AML-193 (cell line): ENCODE data around the gene MEOX1.
"Not testable (repeated sequence)": the region's sequence is repeated elsewhere in the genome, so short reads cannot be mapped to it uniquely, and the experiment has no call there.

Experiments used
- DNase-seq, 2 experiments: peaks; one replicate each; lab custom pipeline; 2025; lab: John Stamatoyannopoulos, UW

MEOX1 gene

GRCh38 chr17:43661699-43662412 is at the start of gene MEOX1:
Gene MEOX1, minus strand, starts transcription at chr17:43661922. Its CDS starts 388 bp downstream, at chr17:43661534.
- DNase-seq: no peak

DNA sequence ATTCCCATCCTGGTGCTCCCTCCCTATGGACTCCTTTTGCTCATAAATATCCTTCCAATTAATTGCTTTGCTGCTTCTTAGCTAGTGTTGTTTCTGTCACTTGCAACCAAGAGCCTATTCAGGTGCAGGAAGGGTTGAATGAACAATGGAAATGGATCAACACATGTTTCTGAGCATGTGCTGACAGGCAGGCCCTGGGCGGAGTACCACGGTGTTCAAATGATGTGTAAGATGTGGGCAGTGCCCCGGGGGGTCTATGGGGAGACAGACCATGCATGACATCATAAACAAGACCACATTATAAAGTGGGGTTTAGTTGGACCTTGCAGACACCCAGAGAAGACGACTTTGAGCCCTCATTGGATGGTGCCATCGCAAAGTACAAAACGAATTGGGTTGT is 48.4 kb upstream of the MEOX1 start:
- DNase-seq: no peak

DNA sequence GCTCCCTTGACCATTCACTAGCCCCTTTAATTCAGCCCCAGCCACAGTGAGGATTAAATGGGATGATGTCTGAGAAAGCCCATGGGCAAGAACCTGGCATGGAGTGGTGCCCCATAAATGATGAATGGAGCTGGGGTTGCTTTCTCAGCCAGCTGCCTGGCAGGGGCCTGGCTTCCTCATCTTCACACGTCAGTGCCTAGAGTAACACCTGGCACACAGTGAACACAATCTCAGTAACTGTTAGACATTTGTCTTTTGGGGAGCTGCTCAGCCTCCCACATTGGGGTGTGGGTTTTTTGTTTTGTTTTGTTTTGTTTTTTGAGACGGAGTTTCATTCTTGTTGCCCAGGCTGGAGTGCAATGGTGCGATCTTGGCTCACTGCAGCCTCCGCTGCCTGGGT is 47.5 kb upstream of the MEOX1 start:
- DNase-seq: no peak

DNA sequence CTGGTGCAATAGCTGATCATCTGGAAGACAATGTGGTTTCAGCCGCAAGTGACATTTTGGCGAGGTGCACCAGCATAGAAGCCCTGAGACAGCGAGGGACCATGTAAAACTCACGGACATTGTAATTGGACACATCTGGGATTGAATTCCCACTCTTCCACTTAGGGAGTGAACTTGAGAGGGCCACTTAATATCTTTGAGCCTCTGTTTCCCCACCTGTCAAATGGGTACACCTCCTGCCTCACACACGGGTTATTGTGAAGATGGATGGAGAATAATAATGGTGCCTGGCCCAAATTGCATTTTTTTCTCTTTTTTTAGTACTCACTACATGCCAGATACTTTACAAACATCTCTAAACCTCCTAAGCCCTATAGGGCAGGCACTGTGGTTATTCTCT is 45.5 kb upstream of the MEOX1 start:
- no peak for DNase-seq

DNA sequence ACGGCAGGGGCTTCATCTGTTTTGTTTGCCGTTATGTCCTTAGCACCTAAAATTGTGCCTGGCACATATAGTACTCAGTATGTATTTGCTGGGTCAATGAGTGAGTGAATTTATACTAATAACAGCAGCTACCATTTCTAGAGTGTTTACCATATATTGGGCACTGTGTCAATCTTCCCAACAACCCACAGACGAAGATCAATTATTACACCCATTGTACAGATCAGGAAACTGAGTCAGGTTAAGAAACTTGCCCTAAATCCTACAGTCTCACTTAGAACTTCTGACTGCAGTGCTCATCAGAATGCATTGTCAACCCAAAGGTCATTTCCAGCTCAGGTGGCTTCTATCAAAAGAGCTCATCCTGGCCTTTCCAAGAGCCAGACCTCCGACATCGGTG is 44.5 kb upstream of the MEOX1 start:
- DNase-seq: no peak

- no peak for DNase-seq
These were observed 41.9 kb upstream of the MEOX1 start for GRCh38 chr17:43703630-43704029.

GRCh38 chr17:43702637-43703036 is 40.9 kb upstream of the MEOX1 start:
- DNase-seq: no peak

- DNase-seq: peak; percentile 41 to 47
These were observed 39.6 kb upstream of the MEOX1 start for GRCh38 chr17:43701318-43701743.

DNA sequence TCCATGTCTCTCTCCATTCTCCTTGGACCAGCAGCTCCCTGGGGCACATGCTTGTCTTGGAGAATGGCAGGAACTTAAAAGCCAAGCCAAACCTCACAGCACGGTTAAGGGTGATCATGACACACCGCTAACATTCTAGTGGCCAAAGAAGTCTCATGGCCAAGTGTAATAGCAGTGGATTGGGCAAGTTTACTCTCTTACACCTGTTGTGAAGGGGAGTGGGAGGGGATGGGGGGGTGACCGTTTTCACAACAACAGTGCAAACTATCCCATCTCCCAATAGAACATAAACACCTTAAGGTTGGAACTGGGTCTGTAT is 37.7 kb upstream of the MEOX1 start:
- no peak for DNase-seq

DNA sequence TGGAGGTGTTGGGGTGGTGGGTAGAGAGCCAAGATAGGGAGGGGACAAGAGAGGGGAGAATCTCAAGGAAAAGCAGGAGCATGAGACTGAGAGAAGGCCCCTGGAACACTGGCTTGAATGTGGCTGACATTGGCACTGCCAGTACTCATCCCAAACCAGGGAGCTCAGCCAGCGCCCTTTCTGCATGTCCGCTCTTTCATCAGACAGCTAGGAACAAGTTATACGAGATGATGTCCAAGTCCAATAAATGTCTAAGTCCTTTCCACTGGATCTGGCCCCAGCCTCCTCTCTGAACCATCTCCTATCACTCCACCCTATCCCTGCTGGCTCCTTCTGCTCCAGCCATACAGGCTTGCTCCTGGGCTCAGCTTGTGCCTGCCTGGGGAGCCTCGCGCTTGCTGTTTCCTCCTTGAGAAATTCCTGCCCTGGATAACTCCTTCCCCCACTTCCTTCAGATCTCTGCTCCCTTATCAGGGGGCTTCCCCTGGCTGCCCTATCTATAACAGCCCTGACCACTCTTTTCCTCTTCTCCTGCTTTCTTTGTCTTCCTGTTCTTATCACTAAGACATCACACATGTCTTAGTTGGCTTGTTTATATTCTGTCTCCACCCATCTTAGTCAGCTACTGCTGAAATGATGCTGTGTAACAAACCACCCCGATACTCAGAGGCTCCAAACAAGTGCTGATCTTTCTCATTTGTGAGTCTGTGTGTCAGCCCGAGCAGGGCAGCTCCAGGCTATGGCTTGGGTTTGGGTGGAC is 37.1 kb upstream of the MEOX1 start:
- no peak for DNase-seq

DNA sequence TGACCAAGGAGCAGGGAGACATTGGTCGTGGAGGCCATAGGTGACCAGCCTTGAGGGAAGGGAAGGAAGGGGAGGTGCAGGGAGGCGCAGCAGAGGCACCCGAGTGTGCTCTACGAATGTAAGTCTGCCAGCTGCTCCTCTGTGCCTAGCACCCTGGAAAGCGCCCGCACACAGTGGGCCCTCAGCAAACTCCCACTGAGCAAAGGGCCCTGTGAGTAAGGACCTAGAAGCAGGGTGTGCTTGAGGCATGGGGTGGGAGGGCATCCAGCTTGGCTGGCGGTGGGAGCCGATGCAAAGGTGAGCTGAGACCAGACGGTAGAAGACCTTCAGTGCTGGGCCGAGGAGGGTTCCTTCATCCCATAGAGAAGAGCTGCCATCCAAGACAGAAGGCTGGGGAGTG is 36.2 kb upstream of the MEOX1 start:
- no peak for DNase-seq

DNA sequence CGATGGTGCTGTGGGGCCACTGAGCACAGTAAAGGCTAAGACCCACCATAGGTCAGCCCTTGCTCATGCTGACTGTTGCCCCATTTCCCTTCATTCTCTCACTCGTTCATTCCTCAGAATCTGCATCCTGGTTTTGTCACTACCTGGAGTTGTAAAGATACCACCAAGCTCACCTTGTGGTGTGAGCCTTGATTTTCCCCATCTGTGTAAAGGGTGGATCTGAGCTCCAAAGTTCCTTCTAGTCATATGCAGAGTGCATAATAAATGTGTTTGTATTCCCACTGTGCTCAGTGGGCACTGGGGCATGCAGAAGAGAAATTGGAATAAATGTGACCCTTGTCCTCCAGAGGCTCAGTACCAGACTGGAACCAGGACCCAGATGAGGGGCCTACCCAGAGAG is 35.2 kb upstream of the MEOX1 start:
- DNase-seq: no peak

GRCh38 chr17:43695970-43696865 is 34.5 kb upstream of the MEOX1 start:
- DNase-seq: no peak

DNA sequence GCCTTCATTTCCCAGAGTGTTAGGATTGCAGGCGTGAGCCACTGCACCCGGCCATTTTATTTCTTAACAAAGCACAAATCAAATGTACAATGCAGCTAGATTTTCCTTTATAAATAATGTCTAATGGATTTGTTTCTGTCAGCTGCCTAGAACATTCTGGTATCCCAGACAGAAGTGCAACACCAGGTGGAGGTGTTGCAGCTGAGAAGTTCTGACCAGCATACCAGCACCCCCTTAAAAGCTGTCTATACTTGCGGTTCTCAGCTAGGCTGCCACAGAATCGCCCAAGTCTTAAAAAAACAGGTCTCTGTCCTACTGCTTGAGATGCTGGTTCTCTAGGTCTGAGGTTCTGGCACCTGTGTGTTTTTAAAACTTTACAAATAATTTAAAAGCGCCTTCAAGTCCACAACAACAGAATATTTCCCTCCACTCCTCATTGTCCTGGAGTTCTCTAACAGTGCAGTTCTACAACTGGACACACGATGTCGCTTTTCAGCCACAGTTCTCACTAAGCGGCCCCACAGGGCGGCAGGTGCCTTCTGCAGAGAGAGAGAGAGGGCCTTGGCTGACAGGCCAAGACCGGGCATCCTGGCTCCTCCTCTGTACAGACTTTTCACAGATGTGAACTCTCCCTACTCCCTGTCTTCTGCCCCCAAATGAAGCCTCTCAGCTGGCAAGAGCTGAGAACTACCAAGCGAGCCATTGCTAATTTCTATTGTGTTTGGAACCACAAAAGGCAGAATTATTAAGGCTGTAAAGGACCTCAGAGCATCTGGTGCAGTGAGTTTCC is 32.6 kb upstream of the MEOX1 start:
- DNase-seq: peak; percentile 79 to 82

DNA sequence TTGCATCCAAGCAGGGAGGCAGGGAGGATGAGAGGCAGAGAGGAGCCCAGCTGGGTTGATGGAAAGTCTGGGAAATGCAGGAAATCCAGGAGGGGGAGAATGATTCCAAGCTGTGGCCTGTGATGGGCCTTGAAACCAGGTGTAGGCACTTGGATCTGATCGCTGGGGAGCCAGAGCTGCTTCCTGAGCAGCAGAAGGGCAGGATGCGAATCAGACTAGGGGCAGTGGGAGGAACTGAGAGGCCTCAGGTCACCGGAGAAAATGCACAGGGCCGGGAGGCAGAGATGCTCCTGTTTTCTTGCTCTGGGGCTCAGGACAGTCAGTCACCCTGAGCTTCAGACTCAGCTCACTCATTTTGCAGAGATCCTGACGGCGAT is 29.6 kb upstream of the MEOX1 start:
- DNase-seq: no peak

GRCh38 chr17:43690624-43691316 is 29.0 kb upstream of the MEOX1 start:
- DNase-seq: no peak

DNA sequence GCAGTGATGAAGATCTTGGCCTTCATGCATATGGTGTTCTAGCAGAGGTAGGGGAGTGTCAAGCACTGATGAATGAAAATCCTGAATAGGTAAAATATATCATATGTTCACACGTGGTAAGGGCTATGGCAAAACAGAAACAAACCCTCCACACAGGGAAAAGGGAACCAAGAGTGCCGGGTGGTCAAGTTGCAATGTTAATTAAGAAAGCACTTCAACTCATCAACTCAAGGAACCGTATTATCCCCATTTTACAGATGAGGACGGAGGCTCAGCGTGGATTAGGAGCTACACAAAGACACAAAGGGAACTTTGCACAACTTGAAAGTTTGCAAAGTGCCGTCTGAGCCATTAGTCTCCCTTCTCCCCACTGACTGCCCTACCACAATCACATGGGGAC is 28.1 kb upstream of the MEOX1 start:
- no peak for DNase-seq

DNA sequence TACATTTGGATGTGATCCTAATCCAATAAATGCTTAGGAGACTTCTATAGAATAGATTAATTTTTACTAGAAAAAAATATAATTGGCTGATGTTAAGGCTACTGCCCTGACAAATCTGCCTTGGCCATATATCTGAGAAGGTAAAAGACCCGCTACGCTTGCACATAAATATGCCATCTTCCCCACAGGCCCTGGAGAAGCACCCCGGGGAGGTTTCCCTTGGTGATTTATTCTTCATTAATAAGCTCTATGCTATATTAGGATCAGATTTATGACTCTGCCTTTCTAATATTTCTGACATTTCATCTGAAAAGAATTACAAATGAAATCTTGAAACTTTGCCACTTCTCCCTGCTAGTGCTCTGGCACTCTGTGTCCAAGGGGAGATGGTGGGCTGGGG is 27.4 kb upstream of the MEOX1 start:
- no peak for DNase-seq

DNA sequence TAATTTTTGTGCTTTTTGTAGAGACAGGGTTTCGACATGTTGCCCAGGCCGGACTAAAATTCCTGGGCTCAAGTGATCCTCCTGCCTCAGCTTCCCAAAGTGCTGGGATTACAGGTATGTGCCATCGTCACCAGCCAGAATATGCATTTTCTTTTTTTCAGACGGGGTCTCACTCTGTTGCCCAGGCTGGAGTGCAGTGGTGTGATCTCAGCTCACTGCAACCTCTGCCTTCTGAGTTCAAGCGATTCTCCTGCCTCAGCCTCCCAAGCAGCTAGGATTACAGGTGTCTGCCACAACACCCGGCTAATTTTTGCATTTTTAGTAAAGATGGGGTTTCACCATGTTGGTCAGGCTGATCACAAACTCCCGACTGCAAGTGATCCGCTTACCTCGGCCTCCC is 25.2 kb upstream of the MEOX1 start:
- DNase-seq: not testable (repeated sequence)

- DNase-seq: no peak
These were observed 22.4 kb upstream of the MEOX1 start for GRCh38 chr17:43683928-43684653.

DNA sequence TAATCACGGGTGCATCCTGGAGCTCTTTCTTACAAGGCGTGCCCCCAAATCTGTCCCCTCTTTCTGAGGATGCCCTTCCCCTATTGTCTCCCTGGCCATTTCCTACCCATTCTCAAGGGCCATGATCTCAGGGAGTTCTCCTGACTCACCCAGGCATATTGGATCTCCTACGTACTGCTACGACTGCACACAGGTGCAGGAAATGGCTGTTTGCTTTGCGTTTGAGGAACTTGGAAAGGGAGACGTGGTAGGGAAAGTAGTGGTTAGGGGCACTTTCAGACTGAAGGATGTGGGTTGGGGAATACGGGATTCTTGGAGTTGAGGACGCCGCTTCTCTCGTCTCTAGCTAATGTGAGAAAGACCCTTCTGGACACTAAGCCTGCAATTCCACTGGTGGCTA is 18.7 kb upstream of the MEOX1 start:
- DNase-seq: no peak
